GM12874 (cell line): Measurements from ENCODE around the gene VWA3A.
A peak's percentile ranks its signal among the peaks of the same experiment; 100 is the strongest.

ENCODE experiments used
- CTCF ChIP-seq: IDR thresholded peaks from 2 replicates; pipeline ENCODE4 v1.5.1; 2011; ENCODE audit warnings: low read depth, mild to moderate bottlenecking, control low read depth, low read length, moderate library complexity; ENCODE audit not compliant: insufficient read depth

Gene VWA3A

GRCh38 chr16:22065252-22065651, 27.1 kb upstream of the VWA3A start:
- no peak for TF ChIP-seq CTCF

GRCh38 chr16:22070361-22071330, 21.7 kb upstream of the VWA3A start:
- no peak for TF ChIP-seq CTCF

DNA sequence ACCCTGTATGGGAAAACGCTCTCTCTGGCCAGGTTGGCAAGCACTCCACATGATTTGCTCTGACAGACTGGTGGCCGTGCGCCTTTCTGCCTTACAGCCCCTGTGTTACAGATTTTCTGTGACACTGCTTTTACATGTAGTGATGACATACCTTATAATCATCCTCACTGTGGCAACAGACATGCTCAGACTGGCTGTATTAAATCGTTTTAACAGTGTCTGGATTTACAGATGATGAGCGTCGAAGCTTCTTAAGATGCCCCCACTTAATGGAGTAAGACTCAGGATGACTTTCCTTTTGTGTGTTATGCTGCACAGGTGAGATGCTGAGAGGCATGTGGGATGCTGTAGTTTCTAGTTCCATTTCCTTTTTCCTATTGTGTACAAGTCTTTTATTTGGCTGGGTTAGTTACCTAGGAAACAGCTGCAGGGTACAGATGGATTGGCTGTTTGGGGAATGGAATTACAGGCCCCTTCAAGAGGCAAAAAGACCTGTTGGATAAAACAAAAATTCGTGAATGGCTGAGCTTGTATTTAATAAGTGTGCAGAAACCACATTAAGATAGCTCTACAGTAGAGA, 20.9 kb upstream of the VWA3A start:
- no peak for TF ChIP-seq CTCF

GRCh38 chr16:22073350-22073749, 19.0 kb upstream of the VWA3A start:
- no peak for TF ChIP-seq CTCF

DNA sequence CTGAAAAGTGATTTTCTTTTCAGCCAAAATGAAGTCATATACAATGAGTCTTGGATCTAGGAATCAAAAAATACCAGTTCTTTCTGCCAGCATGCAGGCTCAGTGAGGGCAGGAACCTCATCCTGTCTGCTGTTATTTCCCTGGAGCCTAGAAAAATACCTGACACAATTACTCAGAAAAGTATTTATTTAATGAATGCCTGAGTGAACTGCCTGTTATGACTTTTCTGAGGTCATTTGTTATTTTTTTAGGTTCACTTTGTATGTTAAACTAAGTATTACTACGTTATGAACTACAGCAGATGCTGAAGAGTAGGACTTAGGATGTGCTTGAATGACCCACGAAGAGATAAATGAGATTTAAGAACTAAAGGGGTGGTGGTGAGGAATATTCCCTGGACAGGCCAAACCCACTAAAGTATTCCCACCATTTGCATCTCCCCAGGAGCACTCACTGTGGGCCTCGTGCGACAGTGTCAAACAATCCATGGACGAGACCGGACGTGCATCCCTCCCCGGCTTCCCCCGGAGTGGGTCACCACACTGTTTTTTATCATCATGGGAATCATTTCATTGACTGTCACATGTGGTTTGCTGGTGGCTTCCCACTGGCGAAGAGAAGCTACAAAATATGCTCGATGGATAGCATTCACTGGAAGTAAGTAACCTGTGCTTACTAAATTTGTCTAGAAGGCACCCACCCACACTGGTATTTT, 17.1 kb upstream of the VWA3A start:
- TF ChIP-seq CTCF: no peak

DNA sequence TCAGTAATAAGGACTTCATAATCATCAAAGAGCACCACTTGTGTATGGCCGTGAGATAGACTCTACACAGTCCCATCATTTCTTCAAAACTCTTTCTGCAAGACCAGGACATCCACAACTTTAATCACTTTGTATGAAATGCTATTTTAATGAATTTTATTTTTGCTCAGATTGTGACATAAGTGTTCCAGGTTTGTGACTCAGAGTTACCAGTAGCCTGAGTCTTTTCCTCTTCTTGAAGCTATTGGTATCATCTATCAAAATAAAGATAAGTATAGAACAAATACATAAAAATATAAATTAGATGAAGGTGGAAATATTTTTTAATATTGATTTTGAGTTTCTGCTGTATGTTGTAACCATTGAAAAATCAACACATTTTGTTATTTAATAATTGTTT, 16.6 kb upstream of the VWA3A start:
- TF ChIP-seq CTCF: no peak

GRCh38 chr16:22077700-22078313, 14.5 kb upstream of the VWA3A start:
- peak; percentile 72 for TF ChIP-seq CTCF
